ENCODE data around the gene PCBP3. TPM values are rescaled to one million over a fixed set of nuclear protein-coding genes. Genes with fewer than 3 reads are reported as not detected.

PCBP3 gene
- total RNA-seq, 6 experiments from 2014 or later, result not detected

DNA sequence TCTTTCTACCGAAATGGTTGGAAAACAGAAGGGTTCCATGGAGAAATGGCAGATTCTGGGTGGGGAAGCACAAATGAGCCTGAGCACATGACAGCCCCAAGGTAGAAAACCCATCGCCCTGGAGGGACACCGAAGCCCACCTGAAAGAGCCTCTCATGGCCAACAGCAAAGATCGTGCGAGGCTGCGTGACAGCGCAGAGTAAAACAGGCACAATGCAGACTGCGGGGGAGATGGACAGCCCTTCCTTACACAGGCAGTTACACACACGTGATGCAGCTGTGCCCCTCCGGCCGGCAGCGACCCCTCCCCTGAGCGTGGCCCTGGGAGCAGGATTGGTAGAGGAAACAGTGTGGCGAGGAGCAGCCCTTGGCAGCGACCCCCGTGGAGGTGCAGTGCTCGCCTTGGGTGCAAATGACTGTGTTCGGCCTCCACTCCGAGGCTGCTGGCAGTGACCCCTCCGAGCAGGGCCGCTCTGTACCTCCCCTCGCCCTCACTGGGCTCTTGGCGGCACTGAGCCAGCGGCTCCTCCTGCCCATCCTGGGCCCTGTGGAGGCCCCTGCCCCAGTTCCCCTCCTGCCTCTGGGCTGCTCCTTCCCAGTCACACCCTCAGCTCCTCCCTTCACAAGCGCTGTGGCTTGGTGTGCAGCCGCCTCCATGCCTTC, 217.1 kb downstream of the PCBP3 start:
- Mint-ChIP-seq H3K36me3 (ENCODE audit: low read depth) (peaks cover 4% of the 10 kb centered on the region; the same call in 1 of the 2 replicates), H3K27ac (no peak overlapping the region), H3K27me3 (ENCODE audit: insufficient read depth) (no peaks in the 10 kb centered on the region), H3K4me3 (no peak overlapping the region), H3K4me1 (ENCODE audit: low read depth) (peaks cover 35% of the 10 kb centered on the region), H3K9me3 (no peaks in the 10 kb centered on the region)
- TF ChIP-seq, protein P1, sequence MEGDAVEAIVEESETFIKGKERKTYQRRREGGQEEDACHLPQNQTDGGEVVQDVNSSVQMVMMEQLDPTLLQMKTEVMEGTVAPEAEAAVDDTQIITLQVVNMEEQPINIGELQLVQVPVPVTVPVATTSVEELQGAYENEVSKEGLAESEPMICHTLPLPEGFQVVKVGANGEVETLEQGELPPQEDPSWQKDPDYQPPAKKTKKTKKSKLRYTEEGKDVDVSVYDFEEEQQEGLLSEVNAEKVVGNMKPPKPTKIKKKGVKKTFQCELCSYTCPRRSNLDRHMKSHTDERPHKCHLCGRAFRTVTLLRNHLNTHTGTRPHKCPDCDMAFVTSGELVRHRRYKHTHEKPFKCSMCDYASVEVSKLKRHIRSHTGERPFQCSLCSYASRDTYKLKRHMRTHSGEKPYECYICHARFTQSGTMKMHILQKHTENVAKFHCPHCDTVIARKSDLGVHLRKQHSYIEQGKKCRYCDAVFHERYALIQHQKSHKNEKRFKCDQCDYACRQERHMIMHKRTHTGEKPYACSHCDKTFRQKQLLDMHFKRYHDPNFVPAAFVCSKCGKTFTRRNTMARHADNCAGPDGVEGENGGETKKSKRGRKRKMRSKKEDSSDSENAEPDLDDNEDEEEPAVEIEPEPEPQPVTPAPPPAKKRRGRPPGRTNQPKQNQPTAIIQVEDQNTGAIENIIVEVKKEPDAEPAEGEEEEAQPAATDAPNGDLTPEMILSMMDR (IDR thresholded peaks at IDR 0.05), result no peak
- no peak for DNase-seq

- no peak overlapping the region for H3K27ac Mint-ChIP-seq
- no peak overlapping the region for H3K4me3 Mint-ChIP-seq
- H3K4me1 Mint-ChIP-seq (ENCODE audit: low read depth), result peaks cover 42% of the 10 kb centered on the region
- no peaks in the 10 kb centered on the region for H3K27me3 Mint-ChIP-seq (ENCODE audit: insufficient read depth)
- no peaks in the 10 kb centered on the region for H3K9me3 Mint-ChIP-seq
- DNase-seq, result no peak
- TF ChIP-seq, protein P1 (IDR thresholded peaks at IDR 0.05), result no peak
- peaks cover 4% of the 10 kb centered on the region; the same call in 1 of the 2 replicates for H3K36me3 Mint-ChIP-seq (ENCODE audit: low read depth)
These were observed 217.8 kb downstream of the PCBP3 start for GRCh38 chr21:45861156-45861870.

- H3K36me3 Mint-ChIP-seq (ENCODE audit: low read depth), result peaks cover 9% of the 10 kb centered on the region; the same call in 1 of the 2 replicates
- no peak overlapping the region for H3K4me3 Mint-ChIP-seq
- no peaks in the 10 kb centered on the region for H3K27me3 Mint-ChIP-seq (ENCODE audit: insufficient read depth)
- DNase-seq, result no peak
- H3K4me1 Mint-ChIP-seq (ENCODE audit: low read depth), result peaks cover 43% of the 10 kb centered on the region
- TF ChIP-seq, protein P1 (IDR thresholded peaks at IDR 0.05), result no peak
- no peak overlapping the region for H3K27ac Mint-ChIP-seq
- no peaks in the 10 kb centered on the region for H3K9me3 Mint-ChIP-seq
These were observed 219.2 kb downstream of the PCBP3 start for GRCh38 chr21:45862543-45863207.

DNA sequence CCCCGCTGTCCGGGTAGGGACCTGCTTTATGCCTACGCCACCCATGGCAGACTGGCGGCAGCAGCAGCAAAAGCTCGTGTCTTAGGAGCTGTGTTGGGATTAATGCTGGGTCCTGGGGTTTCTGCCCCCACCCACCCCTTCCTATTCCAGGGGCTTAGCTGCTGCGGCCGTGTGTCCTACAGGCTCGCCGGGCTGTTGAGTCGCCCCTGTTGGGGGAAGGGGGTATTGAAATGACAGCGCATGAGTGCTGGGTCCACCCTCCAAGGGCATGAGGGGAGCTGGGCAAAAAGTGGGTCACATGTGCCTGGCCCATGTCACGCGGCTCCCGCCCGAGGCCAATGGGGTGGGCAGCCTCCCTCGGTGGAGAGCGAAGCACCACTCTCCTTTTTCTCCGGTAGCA, 219.7 kb downstream of the PCBP3 start:
- TF ChIP-seq, protein P1 (IDR thresholded peaks at IDR 0.05), result 0 out of 2 replicates have a peak, but pooled peaks have one; percentile 5
- Mint-ChIP-seq H3K27ac (no peak overlapping the region), H3K36me3 (ENCODE audit: low read depth) (peaks cover 9% of the 10 kb centered on the region; the same call in 1 of the 2 replicates), H3K27me3 (ENCODE audit: insufficient read depth) (no peaks in the 10 kb centered on the region), H3K9me3 (no peaks in the 10 kb centered on the region), H3K4me3 (no peak overlapping the region), H3K4me1 (ENCODE audit: low read depth) (peaks cover 43% of the 10 kb centered on the region)
- DNase-seq, result no peak

DNA sequence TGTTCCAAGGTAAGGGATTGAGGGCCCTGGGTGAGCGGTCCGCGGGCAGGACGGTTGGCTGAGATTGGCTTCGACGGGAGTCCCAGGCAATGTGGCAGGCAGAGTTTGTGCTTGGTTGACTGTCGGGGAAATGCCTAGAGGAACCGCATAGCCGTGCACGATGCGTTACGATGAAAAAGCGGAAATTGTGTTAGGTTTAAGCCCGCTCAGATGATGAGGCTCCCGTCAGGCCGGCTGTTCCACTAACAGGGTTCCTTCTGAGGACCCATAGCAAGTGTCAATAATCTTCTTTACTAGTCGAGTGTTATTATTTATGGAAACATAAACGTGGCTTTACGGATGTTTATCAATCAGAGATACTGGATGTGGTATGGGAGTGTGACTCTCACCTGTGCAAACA, 220.2 kb downstream of the PCBP3 start:
- TF ChIP-seq, protein P1 (IDR thresholded peaks at IDR 0.05), result no peak
- H3K4me1 Mint-ChIP-seq (ENCODE audit: low read depth), result peaks cover 44% of the 10 kb centered on the region
- H3K27ac Mint-ChIP-seq, result peak overlapping the region; percentile 90
- no peaks in the 10 kb centered on the region for H3K27me3 Mint-ChIP-seq (ENCODE audit: insufficient read depth)
- no peak overlapping the region for H3K4me3 Mint-ChIP-seq
- H3K9me3 Mint-ChIP-seq, result no peaks in the 10 kb centered on the region
- DNase-seq, result no peak
- H3K36me3 Mint-ChIP-seq (ENCODE audit: low read depth), result peaks cover 9% of the 10 kb centered on the region; the same call in 1 of the 2 replicates

Measured in HFFc6 (cell line).